Neutrophil (primary cell): ENCODE measurements around the gene CAB39.

Experiments
- H3K27ac ChIP-seq: fragments of 200-600 bp; sonication (generic); 2 replicates; pipeline ENCODE4 v1.5.1; 2016; ENCODE audit warnings: mild to moderate bottlenecking, moderate library complexity
- H3K27me3 ChIP-seq: fragments of 200-600 bp; sonication (generic); 2 replicates; pipeline ENCODE4 v1.6.0; 2016; ENCODE audit warnings: mild to moderate bottlenecking
- H3K36me3 ChIP-seq: fragments of 200-600 bp; sonication (generic); 2 replicates; pipeline ENCODE4 v1.5.1; 2017
- H3K4me1 ChIP-seq, 2 experiments: fragments of 200-600 bp in 1 of 2; sonication (generic) in 1 of 2; 1 replicate in 1 of 2; 2 replicates in 1 of 2; pipeline versions ENCODE4 v1.5.1 to v1.6.1; 2013 to 2016; ENCODE audit warnings: low read depth in 1 of 2, low read length in 1 of 2, mild to moderate bottlenecking in 1 of 2, moderate library complexity in 1 of 2; ENCODE audit not compliant: control insufficient read depth in 1 of 2, insufficient read depth in 1 of 2
- H3K4me3 ChIP-seq, 2 experiments: fragments of 200-600 bp in 1 of 2; sonication (generic) in 1 of 2; 1 replicate in 1 of 2; 2 replicates in 1 of 2; pipeline ENCODE4 v1.5.1; 2013 to 2016; ENCODE audit warnings: low read depth in 1 of 2, low read length in 1 of 2, mild to moderate bottlenecking in 1 of 2, moderate library complexity in 1 of 2
- H3K9me3 ChIP-seq: fragments of 200-600 bp; sonication (generic); 2 replicates; pipeline ENCODE4 v1.5.1; 2016
- CTCF ChIP-seq: fragments of 200-600 bp; sonication (generic); IDR thresholded peaks from 2 replicates; pipeline ENCODE4 v1.5.1; 2016; ENCODE audit warnings: antibody characterized with exemption

CAB39 gene

GRCh38 chr2:230770804-230771203 lies 58.2 kb downstream of the CAB39 start:
- H3K27ac ChIP-seq, result no peak overlapping the region

GRCh38 chr2:230772156-230772555 lies 59.5 kb downstream of the CAB39 start:
- no peak for TF ChIP-seq CTCF
- H3K4me3 ChIP-seq, result no peak overlapping the region
- H3K27ac ChIP-seq, result no peak overlapping the region
- H3K9me3 ChIP-seq, result no peaks in the 10 kb centered on the region
- H3K27me3 ChIP-seq, result no peaks in the 10 kb centered on the region
- H3K36me3 ChIP-seq, result peaks cover 43% of the 10 kb centered on the region
- H3K4me1 ChIP-seq, result peaks cover 0 to 4% of the 10 kb centered on the region in 2 experiments

More at GRCh38 chr2:230770804-230771203, 58.2 kb downstream of the CAB39 start:
- Histone ChIP-seq H3K9me3 (no peaks in the 10 kb centered on the region), H3K27me3 (no peaks in the 10 kb centered on the region), H3K36me3 (peaks cover 48% of the 10 kb centered on the region), H3K4me1 (no peaks in the 10 kb centered on the region), H3K4me3 (no peak overlapping the region)
- TF ChIP-seq CTCF, result no peak

GRCh38 chr2:230773039-230773773 lies 60.6 kb downstream of the CAB39 start:
- no peak for TF ChIP-seq CTCF
- peaks cover 34% of the 10 kb centered on the region for H3K36me3 ChIP-seq
- no peak overlapping the region for H3K4me3 ChIP-seq
- peaks cover 0 to 8% of the 10 kb centered on the region in 2 experiments for H3K4me1 ChIP-seq
- no peaks in the 10 kb centered on the region for H3K9me3 ChIP-seq
- H3K27me3 ChIP-seq, result no peaks in the 10 kb centered on the region
- H3K27ac ChIP-seq, result peak overlapping the region; percentile 21

GRCh38 chr2:230774348-230774951 lies 61.8 kb downstream of the CAB39 start:
- H3K27ac ChIP-seq, result no peak overlapping the region
- no peak for TF ChIP-seq CTCF
- no peaks in the 10 kb centered on the region for H3K9me3 ChIP-seq
- peaks cover 41% of the 10 kb centered on the region for H3K36me3 ChIP-seq
- no peaks in the 10 kb centered on the region for H3K27me3 ChIP-seq
- no peak overlapping the region for H3K4me3 ChIP-seq
- H3K4me1 ChIP-seq, result peaks cover 0 to 8% of the 10 kb centered on the region in 2 experiments

GRCh38 chr2:230775737-230776136 lies 63.1 kb downstream of the CAB39 start:
- no peak overlapping the region for H3K4me3 ChIP-seq
- peaks cover 42% of the 10 kb centered on the region for H3K36me3 ChIP-seq
- H3K9me3 ChIP-seq, result no peaks in the 10 kb centered on the region
- peak overlapping the region; percentile 26 for H3K27ac ChIP-seq
- TF ChIP-seq CTCF, result no peak
- H3K27me3 ChIP-seq, result no peaks in the 10 kb centered on the region
- H3K4me1 ChIP-seq, result peaks cover 0 to 8% of the 10 kb centered on the region in 2 experiments
